ENCODE data around the gene CLGN.
"Not testable (repeated sequence)": the region's sequence is repeated elsewhere in the genome, so short reads cannot be mapped to it uniquely, and the experiment has no call there.

CLGN gene, protein sequence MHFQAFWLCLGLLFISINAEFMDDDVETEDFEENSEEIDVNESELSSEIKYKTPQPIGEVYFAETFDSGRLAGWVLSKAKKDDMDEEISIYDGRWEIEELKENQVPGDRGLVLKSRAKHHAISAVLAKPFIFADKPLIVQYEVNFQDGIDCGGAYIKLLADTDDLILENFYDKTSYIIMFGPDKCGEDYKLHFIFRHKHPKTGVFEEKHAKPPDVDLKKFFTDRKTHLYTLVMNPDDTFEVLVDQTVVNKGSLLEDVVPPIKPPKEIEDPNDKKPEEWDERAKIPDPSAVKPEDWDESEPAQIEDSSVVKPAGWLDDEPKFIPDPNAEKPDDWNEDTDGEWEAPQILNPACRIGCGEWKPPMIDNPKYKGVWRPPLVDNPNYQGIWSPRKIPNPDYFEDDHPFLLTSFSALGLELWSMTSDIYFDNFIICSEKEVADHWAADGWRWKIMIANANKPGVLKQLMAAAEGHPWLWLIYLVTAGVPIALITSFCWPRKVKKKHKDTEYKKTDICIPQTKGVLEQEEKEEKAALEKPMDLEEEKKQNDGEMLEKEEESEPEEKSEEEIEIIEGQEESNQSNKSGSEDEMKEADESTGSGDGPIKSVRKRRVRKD

DNA sequence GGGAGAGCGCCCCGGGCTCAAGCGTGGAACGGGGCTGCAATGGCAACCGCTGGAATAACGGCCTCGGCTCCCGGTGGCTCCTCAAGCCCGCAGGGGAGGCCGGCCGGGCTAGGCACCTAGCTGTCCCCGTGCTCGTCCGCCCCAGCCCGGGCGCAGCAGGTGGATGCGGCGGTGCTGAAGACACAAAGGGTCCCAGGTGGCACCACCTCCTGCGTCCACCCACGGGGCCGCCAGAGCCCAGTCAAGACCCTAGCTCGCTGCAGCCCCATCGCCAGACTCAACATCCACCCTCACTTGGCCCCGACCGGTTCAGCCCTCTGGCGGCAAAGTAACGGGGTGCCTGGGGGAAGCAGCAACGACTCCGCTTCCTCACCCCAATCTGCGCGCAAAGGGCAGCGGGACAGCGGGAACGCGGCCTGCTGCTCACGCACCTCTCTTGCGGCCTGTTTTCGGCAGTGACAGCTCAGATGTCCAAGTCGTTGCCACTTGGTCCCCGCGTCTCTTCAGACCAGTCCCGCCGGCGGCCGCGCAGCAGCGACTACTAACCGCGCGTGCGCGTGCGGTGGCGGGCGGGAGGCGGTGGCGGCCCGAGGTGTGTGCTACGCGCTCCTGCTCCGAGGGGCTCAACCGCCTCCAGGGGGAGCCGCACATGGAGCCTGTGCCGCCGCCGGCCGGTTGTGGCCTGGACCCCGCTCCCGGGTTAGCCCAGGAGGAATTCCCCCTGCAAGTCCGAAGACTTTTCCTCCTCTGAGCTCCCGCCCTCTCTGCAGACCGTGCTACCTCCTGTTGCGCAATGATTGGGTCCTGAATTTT lies at the start of gene CLGN:
CLGN (minus strand) TSS at position 543 of the 813 bp plus-strand sequence. CDS start 14,570 bp downstream, outside the sequence.
- peak; percentile 97 for DNase-seq

DNA sequence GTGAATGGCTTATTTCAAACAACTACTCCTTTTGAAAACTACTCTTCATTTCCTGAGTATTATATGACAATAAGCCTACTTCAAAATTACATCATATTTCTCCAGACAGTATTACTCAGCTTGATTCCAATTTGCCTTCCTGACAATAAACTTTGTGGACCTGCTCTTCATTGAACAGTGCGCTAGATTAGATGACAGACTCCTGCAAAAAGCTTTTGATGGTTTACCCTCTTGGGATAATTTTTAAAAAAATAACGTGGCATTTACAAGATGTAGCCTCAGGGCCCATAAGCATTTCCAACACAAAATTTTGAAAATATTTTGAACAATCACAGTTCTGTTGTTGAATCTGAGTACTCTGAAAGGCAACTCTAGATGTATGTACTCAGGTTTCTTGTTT lies 44.7 kb upstream of the CLGN start:
- DNase-seq: no peak

DNA sequence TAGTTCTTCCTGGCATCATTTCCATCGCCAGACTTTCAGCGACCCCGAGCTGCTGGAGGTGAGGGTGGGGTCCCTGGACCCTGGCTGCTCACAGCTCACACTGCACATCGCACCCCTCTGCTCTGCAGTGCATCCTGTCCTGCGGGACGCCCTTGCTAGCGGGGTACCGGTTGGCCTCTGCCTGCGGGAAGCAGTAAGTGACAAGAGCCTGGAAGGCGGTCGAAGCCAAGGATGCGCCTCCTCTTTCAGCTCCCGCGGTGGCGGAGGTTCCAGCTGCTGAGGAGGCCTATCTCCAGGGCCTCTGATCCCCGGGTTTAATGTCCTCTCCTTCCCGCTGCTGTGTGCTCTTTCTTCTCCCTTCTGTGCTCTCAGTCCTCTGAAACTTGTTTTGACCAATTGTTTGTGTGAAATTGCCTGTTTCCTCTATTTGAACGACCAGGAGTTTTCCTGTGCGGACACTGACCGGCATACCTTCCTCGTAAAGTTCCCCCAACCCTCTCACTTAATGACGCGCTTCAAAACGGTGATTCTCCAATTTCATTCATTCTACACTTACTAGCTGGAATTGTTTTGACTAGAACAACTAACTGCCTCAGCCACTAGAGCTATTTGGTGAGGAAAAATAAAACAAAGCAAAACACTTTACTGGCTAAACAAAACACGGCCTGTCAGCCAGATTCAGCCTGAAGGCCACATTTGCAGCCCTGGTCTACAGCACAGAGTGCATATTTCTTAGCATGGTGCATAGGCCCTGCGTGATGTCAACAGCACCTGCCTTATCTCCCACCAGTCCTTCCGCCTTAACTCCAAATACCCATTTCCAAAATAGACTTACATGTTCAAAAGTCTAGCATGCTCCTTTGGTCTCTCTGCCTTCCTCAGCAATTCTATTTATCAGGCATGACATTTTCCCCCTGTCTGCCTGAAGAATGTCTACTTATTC lies 42.6 kb upstream of the CLGN start:
- DNase-seq: peak; percentile 26

DNA sequence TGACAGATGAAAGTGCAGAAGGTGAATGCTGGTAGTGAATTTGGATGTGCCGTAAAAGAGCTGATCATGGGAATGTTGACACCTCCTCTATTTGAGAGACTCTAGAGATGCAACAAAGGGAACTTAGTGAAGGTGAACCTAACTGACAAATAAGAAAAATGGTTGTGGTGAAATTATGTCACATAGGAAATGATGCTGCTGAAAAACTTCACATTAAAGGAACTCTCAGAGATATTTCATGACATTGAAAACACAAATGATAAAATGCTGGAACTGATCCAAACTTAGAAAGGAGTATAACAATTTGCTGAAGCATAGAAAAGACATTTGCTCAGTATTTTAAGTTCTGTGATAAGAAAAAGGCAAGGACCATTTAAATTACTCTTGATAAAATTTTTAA lies 38.7 kb upstream of the CLGN start:
- no peak for DNase-seq

DNA sequence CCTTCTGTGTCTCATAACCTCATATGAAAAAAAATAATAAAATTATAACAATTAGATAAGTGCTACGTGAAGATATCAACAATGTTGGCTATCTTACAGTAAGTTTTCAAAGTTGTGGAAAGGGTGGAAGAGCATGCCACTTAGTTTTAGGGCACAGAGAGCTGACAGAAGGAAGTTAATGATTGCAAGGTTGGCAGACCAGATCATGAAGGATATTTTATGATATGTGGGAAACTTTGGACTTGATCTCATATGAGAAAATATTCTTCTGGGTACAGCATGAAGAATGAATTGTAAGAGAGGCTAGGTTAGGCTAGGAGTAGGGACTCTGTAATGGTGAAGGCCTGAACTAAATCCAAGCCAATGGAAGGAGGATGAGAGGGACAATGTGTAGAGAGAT lies 36.2 kb upstream of the CLGN start:
- no peak for DNase-seq

DNA sequence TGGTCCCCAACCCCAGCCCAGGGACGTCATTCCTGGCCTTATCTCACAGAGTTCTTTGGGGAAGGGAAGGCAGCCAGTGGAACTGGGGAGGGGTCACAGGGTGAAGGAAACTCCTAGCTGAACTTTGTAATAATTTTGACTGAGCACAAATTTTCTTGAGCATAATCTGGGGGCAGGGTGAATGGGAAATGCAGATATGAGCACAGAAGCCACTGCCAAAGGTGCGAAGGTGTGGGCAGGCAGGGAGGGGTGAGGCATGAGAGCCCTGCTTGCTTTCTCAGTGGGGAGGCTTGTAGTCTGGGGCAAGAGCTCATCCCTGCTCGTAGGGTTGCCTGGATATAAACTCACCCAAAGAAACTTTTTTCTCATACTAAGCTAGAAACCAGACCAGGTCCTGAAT lies 35.7 kb upstream of the CLGN start:
- no peak for DNase-seq

DNA sequence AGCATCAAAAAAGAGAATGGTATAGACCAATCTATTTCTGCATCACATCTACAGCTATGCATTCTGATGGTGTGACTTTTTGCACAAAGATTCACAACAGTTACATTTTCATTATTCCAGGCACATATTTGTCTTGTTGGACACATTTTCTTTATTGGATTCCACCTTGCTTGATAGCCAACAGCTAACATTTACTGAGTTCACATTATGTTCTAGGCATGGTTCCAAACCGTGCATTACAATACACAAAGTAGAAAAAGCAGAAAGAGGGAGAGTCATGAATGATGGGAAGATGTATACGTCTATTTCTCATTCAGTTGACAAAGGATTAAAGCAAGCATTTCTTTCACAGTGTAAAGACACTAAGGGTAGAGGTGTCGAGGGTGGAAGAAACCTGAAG lies 22.9 kb upstream of the CLGN start:
- no peak for DNase-seq

DNA sequence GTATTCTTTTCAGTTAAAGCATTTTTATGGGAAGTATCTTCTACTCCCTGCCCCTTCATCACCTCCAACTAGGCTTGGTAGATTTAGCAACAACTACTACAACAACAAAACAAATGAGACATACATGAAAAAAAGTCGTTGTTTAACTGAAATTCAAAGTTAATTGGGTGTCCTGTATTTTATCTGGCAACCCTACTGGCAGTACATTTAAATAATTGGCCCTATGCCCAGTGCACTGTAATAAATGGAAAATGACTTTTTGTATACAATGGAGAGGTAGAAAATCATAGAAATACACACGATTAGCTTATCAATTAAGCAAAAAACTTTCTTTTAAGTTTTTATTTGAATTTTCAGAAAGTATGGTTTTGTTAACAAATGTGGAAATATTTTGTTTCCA lies 21.4 kb upstream of the CLGN start:
- DNase-seq: no peak

DNA sequence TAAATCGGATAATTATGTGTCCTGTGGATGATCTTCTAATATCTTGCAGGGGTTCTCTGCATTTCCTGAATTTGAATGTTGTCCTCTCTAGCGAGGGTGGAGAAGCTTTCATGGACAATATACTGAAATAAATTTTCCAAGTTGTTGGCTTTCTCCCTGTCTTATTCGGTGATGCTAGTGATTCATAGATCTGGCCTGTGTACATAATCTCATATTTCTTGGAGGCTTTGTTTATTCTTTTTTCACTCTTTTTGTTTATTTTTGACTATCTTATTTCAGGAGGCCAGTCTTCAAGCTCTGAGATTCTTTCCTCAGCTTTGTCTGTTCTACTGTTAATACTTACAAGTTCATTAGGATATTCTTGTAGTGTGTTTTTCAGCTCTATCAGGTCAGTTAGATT lies 20.7 kb upstream of the CLGN start:
- no peak for DNase-seq

DNA sequence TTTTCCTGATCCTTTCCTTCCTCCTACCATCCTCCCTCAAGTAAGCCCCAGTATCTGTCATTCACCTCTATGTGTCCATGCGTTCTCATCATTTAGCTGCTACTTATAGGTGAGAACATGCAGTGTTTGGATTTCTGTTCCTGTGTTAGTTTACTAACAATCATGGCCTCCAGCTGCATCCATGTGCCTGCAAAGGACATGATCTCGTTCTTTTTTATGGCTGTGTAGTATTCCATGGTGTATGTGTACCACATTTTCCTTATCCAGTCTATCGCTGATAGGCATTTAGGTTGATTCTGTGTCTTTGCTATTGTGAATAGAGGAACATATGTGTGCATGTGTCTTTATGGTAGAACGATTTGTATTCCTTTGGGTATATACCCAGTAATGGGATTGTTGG lies 16.9 kb upstream of the CLGN start:
- not testable (repeated sequence) for DNase-seq

DNA sequence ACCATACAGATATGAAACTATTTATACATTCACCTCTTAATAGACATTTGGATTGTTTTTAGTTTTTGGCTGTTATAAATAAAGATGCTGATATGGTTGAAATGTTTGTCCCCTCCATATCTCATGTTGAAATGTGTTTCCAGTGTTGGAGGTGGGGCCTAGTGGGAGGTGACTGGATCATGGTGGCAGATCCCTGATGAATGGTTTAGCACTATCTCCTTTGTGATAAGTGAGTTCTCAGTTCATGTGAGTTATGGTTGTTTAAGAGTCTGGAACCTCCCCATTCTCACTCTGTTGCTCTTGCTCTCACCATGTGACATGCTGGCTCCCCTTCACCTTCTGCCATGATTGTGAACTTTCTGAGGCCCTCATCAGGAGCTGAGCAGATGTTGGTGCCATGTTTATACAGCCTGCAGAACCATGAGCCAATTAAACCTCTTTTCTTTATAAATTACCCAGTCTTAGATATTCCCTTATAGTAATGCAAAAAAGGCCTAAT lies 12.2 kb upstream of the CLGN start:
- no peak for DNase-seq

DNA sequence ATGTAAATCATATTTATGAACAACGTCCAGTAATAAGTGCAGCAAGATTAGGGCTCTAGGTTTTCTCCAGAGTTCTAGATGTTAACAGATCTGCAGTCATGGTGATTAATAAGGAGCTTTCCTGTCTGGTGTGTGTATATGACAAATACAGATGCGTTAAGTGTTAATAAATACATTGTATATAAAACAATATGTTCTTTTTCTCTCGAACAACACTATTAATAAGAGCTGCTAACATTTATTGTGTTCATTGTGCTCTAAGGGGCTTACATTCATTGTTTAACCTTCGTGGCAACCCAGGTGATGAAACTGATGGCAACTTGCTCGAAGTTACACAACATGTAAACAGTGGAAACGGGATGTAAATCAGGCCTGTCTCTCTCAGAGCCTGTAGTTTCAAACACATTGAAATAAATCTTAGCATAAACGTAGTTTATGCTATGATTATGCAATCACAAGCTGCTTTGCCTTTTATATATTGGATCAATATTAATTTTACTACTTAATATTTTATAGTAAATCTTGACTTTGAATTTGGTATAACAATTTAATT lies 547 bp upstream of the CLGN start:
- DNase-seq: no peak

DNA sequence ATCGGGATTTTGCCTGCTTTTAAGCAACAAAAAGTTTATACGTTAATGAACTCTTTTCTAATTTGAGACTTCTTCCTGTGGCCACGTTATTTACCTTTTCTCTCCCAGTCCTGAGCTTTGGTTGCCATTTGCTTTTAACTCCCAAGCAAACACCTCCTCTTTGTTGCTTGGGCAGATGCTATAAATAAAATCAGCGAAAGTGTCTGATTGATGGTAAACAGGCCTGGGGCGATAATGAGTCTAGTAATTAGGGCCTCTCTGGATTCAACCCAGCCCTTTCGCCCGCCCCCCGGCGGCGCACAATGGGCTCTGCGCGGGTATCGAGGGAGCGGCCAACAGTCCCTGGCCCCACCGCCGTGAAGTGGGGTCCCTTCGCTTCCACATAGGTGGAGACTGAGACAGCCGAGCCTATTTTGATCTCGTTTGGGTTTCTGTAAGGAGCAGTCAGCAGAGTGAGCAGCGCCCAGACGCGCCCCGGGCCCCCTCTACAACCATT lies 790 bp downstream of the CLGN start:
- no peak for DNase-seq

DNA sequence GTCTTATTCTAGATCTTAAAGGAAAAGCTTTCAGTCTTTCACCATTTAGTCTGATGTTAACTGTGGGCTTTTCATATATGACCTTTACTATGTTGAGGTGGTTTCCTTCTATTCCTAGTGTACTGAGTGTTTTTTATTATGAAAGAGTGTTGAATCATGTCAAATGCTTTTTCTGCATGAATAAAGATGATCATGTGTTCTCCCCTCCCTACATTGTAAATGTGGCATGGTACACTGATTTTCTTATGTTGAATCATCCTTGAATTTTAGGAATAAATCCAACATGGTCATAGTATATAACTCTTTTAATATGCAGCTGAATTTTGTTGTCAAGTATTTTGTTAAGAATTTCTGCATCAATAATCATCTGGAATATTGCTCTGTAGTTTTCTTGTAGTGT lies 4.3 kb downstream of the CLGN start:
- no peak for DNase-seq

DNA sequence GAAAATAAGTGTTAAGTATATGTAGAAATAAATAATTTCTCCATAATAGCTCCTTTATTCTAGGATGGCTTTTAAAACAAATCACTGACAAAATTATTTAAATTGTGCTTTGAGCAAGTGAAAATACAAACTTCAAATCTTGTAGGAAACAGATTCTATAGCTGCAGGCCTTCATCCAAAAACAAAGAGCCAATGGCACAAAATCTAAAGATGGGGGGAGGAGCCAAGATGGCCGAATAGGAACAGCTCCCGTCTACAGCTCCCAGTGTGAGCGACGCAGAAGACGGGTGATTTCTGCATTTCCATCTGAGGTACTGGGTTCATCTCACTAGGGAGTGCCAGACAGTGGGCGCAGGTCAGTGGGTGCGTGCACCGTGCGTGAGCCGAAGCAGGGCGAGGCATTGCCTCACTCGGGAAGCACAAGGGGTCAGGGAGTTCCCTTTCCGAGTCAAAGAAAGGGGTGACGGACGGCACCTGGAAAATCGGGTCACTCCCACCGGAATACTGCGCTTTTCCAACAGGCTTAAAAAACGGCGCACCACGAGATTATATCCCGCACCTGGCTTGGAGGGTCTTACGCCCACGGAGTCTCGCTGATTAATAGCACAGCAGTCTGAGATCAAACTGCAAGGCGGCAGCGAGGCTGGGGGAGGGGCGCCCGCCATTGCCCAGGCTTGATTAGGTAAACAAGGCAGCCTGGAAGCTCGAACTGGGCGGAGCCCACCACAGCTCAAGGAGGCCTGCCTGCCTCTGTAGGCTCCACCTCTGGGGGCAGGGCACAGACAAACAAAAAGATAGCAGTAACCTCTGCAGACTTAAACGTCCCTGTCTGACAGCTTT lies 14.1 kb downstream of the CLGN start:
- DNase-seq: not testable (repeated sequence)

DNA sequence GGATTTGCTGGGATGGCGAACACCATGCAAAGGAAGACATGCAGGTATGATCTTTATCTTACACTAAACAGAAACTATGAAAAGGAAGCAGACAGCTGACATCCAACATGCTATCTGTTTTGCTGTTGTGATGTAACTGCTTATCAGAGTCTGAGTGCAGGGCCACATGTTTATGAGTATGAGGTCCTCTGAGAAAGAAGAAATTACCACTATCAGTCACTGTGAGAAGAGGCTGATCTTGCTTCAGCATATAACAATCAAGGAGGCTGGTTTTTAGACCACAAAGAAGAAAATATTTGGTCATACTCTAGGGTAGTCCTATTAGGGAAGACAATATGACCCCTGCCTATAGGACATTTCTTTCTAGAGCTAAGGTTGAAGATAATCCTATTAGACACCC lies 18.5 kb downstream of the CLGN start:
- no peak for DNase-seq

DNA sequence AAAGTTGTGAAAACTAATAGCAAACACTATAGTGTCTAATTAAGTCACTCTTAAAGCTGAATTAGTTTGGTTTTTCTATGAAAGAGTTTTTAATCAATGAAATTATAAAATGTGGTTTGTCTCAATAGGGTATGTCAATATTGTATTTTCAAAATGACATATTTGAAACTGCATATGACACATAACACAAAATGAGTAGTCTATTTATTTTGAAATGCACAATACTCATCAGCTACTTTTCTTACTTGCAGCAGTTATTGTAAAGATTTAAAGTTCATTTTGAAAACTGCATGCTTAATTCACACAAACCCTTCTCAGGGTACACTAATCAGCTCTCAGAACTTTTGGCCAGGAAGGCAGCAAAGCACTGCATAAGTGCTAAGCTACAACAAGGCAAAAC lies 21.2 kb downstream of the CLGN start:
- no peak for DNase-seq

DNA sequence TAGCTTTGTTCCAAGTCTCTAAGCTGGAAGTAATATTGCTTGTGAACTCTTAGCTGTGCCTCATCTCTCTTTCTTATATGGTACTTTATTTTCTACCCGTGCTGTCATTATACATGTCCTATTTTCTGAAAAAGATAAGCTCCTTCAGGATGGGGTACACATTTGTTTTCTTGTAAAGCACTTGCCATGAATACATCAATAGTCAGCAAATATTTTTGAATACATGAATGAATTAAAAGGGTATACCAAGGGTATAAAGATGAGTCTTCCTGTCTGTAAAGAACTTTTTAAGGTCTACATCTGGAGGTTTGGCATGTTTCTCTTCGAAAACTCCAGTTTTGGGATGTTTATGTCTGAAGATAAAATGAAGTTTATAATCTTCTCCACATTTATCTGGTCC lies 27.3 kb downstream of the CLGN start:
- DNase-seq: no peak

DNA sequence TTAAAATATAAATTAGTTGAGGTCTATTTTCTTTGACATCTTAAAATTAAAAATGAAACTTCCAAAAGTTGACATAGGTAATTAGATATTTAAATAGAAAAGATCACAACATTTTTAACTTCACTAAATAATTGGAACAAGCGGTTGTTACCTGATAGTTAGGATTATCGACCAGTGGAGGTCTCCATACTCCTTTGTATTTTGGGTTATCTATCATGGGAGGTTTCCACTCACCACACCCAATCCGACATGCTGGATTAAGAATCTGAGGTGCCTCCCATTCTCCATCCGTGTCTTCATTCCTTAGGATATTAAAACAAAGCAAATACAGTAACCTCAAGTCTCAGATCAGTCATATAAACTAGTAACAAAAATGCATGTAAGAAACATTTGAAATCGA lies 31.8 kb downstream of the CLGN start:
- no peak for DNase-seq

DNA sequence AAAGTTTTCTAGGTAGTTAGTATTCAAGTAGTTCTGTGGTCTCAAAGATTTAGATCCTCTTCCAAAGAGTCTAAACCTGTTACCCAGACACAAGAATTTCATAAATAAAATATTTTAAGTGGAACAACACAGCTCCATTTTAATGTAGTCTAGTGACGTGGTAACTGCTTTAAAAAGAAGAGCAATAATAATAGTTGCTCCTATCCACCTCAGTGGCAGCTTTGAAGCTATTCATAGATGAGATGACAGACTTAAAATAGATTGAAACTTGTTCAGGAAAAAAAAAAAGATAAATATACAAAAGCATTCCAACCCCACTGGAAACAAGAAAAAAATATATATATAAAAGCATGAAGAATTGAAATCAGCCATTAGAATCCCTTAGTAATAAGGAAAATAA lies 39.4 kb downstream of the CLGN start:
- DNase-seq: no peak

DNA sequence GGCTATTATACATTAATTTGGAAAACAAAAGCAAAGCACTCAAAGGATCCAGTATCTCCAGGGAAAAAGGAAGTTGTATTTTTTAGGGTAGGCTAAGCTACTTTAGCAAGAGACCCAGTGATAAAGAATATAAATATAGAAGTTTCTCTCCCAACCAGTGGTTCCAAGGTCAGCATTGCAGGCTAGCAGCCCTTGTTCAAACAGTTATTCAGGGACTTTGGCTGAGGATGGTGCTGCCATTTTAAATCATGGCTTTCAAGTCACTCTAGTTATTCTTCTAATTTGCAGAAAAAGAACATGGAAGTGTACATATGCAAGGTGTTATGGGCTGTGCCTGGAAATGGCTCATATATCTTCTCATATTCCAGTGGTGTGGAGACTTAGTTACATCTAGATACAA lies 44.7 kb downstream of the CLGN start:
- DNase-seq: no peak

Data from retina (tissue), 1 donor.